Dermis microvascular lymphatic vessel endothelial cell (primary cell): ENCODE measurements around the gene BIK. TPM values are rescaled to one million over a fixed set of nuclear protein-coding genes. Genes with fewer than 3 reads are reported as not detected.

Source experiments
- DNase-seq, 2 donors: peaks; one replicate each; pipeline versions ENCODE4 v3.0.0 to v3.0.0-alpha.2; 2010; ENCODE audit warnings: low read depth in 2 of 2
- total RNA-seq: library from RNA; depleted of rRNA; stranded (reverse); fragments of >200 nt; gene quantifications from 2 replicates; pipeline ENCODE4 v1.2.1, GENCODE V29; 2014

BIK gene
- total RNA-seq, 1 donor from 2014 or later, result 1.0 TPM

GRCh38 chr22:43159484-43160178, 49.1 kb downstream of the BIK start:
- peak in 1 of 2 donors; percentile 28 for DNase-seq

GRCh38 chr22:43160497-43161126, 50.1 kb downstream of the BIK start:
- no peak for DNase-seq

- DNase-seq, result no peak
These were observed 52.0 kb downstream of the BIK start for GRCh38 chr22:43162412-43163150.

GRCh38 chr22:43163241-43163795, 52.8 kb downstream of the BIK start:
- DNase-seq, result no peak

- peak in 1 of 2 donors; percentile 28 for DNase-seq
These were observed 54.1 kb downstream of the BIK start for GRCh38 chr22:43164636-43165035.

GRCh38 chr22:43166132-43166930, 55.8 kb downstream of the BIK start:
- DNase-seq, result no peak

- no peak for DNase-seq
These were observed 56.5 kb downstream of the BIK start for GRCh38 chr22:43167001-43167589.

- peak in 1 of 2 donors; percentile 24 for DNase-seq
These were observed 58.1 kb downstream of the BIK start for GRCh38 chr22:43168471-43169309.

- no peak for DNase-seq
These were observed 59.0 kb downstream of the BIK start for GRCh38 chr22:43169310-43170130.

GRCh38 chr22:43170131-43170480, 59.6 kb downstream of the BIK start:
- DNase-seq, result no peak

GRCh38 chr22:43171019-43171491, 60.5 kb downstream of the BIK start:
- no peak for DNase-seq

GRCh38 chr22:43171607-43172006, 61.1 kb downstream of the BIK start:
- DNase-seq, result no peak

- DNase-seq, result no peak
These were observed 61.6 kb downstream of the BIK start for GRCh38 chr22:43172191-43172590.

GRCh38 chr22:43173566-43173965, 63.0 kb downstream of the BIK start:
- DNase-seq, result no peak

- DNase-seq, result no peak
These were observed 63.6 kb downstream of the BIK start for GRCh38 chr22:43173976-43174720.

GRCh38 chr22:43174941-43175531, 64.5 kb downstream of the BIK start:
- no peak for DNase-seq

- no peak for DNase-seq
These were observed 65.5 kb downstream of the BIK start for GRCh38 chr22:43176090-43176489.

GRCh38 chr22:43177479-43177878, 66.9 kb downstream of the BIK start:
- DNase-seq, result no peak
